Upper lobe of right lung (tissue), 1 donor: Measurements from ENCODE around the gene DOK1. TPM values are rescaled to one million over a fixed set of nuclear protein-coding genes. Genes with fewer than 3 reads are reported as not detected.
A peak's percentile ranks its signal among the peaks of the same experiment; 100 is the strongest.

Experiments
- ATAC-seq: fragments of 200-7000 bp; cut with Tn5 transposase; one replicate; pipeline ENCODE4 v1.9.1; 2020; ENCODE audit warnings: mild to moderate bottlenecking, moderate library complexity
- DNase-seq: peaks from one replicate; pipeline ENCODE4 v3.0.0-alpha.2; 2020
- H3K27ac ChIP-seq: fragments of 200-600 bp; one replicate; pipeline ENCODE4 v1.8.0; 2022
- H3K27me3 ChIP-seq: fragments of 200-600 bp; one replicate; pipeline ENCODE4 v1.8.0; 2022; ENCODE audit warnings: mild to moderate bottlenecking
- H3K36me3 ChIP-seq: fragments of 200-600 bp; one replicate; pipeline ENCODE4 v1.8.0; 2022
- H3K4me1 ChIP-seq: fragments of 200-600 bp; one replicate; pipeline ENCODE4 v1.8.0; 2022
- H3K4me3 ChIP-seq: fragments of 200-600 bp; one replicate; pipeline ENCODE4 v1.8.0; 2022; ENCODE audit warnings: mild to moderate bottlenecking
- H3K9me3 ChIP-seq: fragments of 200-600 bp; one replicate; pipeline ENCODE4 v1.8.0; 2022
- CTCF ChIP-seq: fragments of 200-600 bp; IDR thresholded peaks from one replicate; pipeline ENCODE4 v1.8.0; 2022; ENCODE audit warnings: antibody characterized with exemption
- intact Hi-C: fragments of 100-400 bp; cut with DNase I; formaldehyde crosslinking; loops from one replicate; pipeline ENCODE4 v1.11.0; 2022
- total RNA-seq: library from RNA; stranded (reverse); fragmentation: NEBNext Ultra II Directional; extraction: Animal tissue kit (Norgen Biotek cat#: 25700); gene quantifications from one replicate; pipeline ENCODE4 v1.2.1, GENCODE V29; 2021
- donor health status: DM: no; HTN: yes; CAD: no; lungs with severe emphysema.

Gene DOK1
- total RNA-seq, 1 donor from 2014 or later, result 35.7 TPM

GRCh38 chr2:74585406-74586185 lies 31.1 kb downstream of the DOK1 start:
- no peak overlapping the region for H3K4me3 ChIP-seq
- intact Hi-C loops, result loop anchor here (10.0 kb wide), 1 partner anchor 91 kb away; the partner anchor contains the start of gene LBX2
- no peaks in the 10 kb centered on the region for H3K27me3 ChIP-seq
- no peak overlapping the region for H3K27ac ChIP-seq
- H3K4me1 ChIP-seq, result no peaks in the 10 kb centered on the region
- TF ChIP-seq CTCF, result no peak
- H3K9me3 ChIP-seq, result no peaks in the 10 kb centered on the region
- ATAC-seq, result no peak
- no peaks in the 10 kb centered on the region for H3K36me3 ChIP-seq
- peak; percentile 66 for DNase-seq

- Histone ChIP-seq H3K4me1 (no peaks in the 10 kb centered on the region), H3K27me3 (peaks cover 12% of the 10 kb centered on the region), H3K9me3 (no peaks in the 10 kb centered on the region), H3K36me3 (no peaks in the 10 kb centered on the region), H3K27ac (no peak overlapping the region), H3K4me3 (no peak overlapping the region)
- peak; percentile 77 for TF ChIP-seq CTCF
- DNase-seq (no peak), ATAC-seq (peak; percentile 97)
- intact Hi-C loops, result loop anchor here (10.0 kb wide), 1 partner anchor 93 kb away; the partner anchor contains the start of gene LBX2
These were observed 33.3 kb downstream of the DOK1 start for GRCh38 chr2:74587664-74588277.

GRCh38 chr2:74588664-74589063 lies 34.1 kb downstream of the DOK1 start:
- H3K36me3 ChIP-seq, result no peaks in the 10 kb centered on the region
- TF ChIP-seq CTCF, result no peak
- H3K4me1 ChIP-seq, result no peaks in the 10 kb centered on the region
- ATAC-seq (no peak), DNase-seq (no peak)
- H3K27ac ChIP-seq, result no peak overlapping the region
- H3K4me3 ChIP-seq, result no peak overlapping the region
- intact Hi-C loops, result loop anchor here (10.0 kb wide), 1 partner anchor 94 kb away; the partner anchor contains the start of gene LBX2
- H3K27me3 ChIP-seq, result peaks cover 12% of the 10 kb centered on the region
- no peaks in the 10 kb centered on the region for H3K9me3 ChIP-seq

GRCh38 chr2:74593826-74594772 lies 39.6 kb downstream of the DOK1 start:
- ATAC-seq, result no peak
- Histone ChIP-seq H3K9me3 (no peaks in the 10 kb centered on the region), H3K4me1 (no peaks in the 10 kb centered on the region), H3K36me3 (no peaks in the 10 kb centered on the region), H3K27me3 (peaks cover 29% of the 10 kb centered on the region), H3K27ac (no peak overlapping the region), H3K4me3 (no peak overlapping the region)
- no peak for DNase-seq
- no peak for TF ChIP-seq CTCF
- intact Hi-C loops, result no loop called here

- TF ChIP-seq CTCF, result no peak
- Histone ChIP-seq H3K27me3 (peaks cover 29% of the 10 kb centered on the region), H3K36me3 (no peaks in the 10 kb centered on the region), H3K4me1 (no peaks in the 10 kb centered on the region), H3K27ac (no peak overlapping the region), H3K4me3 (no peak overlapping the region), H3K9me3 (no peaks in the 10 kb centered on the region)
- no peak for ATAC-seq
- intact Hi-C loops, result no loop called here
- DNase-seq, result no peak
These were observed 42.1 kb downstream of the DOK1 start for GRCh38 chr2:74596584-74596983.
